ENCODE data around the gene FCAMR.

GRCh38 chr1:206915030-206915735 is 55.1 kb downstream of the FCAMR start:
- TF ChIP-seq CTCF (conservative IDR thresholded peaks at IDR 0.05; ENCODE audit: low read depth in 2 of 2) (no peak), EZH2phosphoT487 (IDR thresholded peaks at IDR 0.05; ENCODE audit: unreplicated experiment) (no peak), ZNF331 (CRISPR knock-in tag; IDR thresholded peaks at IDR 0.05; ENCODE audit: low read depth) (no peak)

Data from GM23338 (cell line).